H4 (cell line): ENCODE data around the gene MPHOSPH9. TPM values are rescaled to one million over a fixed set of nuclear protein-coding genes. Genes with fewer than 3 reads are reported as not detected.
"Not testable (repeated sequence)": the region's sequence is repeated elsewhere in the genome, so short reads cannot be mapped to it uniquely, and the experiment has no call there.

Source experiments
- DNase-seq: peaks from one replicate; pipeline ENCODE4 v3.0.0-alpha.2; 2015; ENCODE audit warnings: low spot score
- total RNA-seq: library from RNA; depleted of rRNA; stranded (reverse); fragments of >200 nt; shearing (Covaris generic); gene quantifications from 2 replicates; pipeline ENCODE4 v1.2.3, GENCODE V29; 2014

Gene MPHOSPH9
- total RNA-seq, 1 experiment from 2014 or later = 61.8 TPM

GRCh38 chr12:123260081-123260480, 27.1 kb upstream of the MPHOSPH9 start:
- DNase-seq = no peak

DNA sequence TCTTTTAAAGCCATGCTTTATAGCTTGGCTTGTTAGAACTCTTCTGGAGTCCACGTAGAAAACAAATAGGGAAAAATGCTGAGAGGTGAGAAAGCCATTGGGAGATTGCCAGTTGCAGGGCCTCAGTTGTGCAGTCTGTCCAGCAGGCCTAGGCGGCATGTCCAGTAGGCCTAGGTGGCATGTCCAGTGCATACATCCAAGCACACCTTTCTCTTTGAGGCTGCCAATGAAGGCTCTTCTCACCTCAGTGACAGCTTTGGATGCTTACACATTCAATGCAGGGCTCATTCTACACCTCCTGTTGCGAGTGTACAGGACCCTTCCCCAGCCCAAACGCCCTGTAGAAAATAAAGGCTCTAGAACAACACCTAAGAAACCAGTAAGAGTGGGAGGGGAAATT, 25.7 kb upstream of the MPHOSPH9 start:
- DNase-seq = no peak

DNA sequence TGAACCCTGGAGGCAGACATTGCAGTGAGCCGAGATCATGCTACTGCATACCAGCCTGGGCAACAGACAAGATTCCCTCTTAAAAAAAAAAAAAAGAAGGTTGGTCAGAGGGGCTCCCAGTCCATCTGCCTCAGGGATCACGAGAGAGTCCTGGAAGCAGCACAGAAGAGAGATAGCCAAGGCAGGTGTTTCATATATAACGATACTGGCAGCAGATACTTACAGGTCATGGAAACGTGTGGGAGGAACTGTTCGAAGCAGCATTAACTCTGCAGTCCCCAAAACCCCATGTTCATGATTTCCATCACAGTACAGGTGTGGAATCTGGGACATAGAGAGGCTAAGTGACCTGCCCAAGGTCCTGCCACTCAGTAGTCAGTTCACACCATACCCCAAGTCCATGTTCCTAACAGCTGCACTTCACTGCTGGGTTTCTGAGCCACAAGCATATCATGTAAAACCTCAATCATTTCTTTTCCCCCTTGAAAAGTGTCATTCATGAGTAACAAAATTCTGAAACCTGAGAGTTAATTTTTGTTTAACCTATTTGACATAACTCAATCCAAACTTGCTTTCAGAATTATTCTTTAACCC, 22.0 kb upstream of the MPHOSPH9 start:
- no peak for DNase-seq

DNA sequence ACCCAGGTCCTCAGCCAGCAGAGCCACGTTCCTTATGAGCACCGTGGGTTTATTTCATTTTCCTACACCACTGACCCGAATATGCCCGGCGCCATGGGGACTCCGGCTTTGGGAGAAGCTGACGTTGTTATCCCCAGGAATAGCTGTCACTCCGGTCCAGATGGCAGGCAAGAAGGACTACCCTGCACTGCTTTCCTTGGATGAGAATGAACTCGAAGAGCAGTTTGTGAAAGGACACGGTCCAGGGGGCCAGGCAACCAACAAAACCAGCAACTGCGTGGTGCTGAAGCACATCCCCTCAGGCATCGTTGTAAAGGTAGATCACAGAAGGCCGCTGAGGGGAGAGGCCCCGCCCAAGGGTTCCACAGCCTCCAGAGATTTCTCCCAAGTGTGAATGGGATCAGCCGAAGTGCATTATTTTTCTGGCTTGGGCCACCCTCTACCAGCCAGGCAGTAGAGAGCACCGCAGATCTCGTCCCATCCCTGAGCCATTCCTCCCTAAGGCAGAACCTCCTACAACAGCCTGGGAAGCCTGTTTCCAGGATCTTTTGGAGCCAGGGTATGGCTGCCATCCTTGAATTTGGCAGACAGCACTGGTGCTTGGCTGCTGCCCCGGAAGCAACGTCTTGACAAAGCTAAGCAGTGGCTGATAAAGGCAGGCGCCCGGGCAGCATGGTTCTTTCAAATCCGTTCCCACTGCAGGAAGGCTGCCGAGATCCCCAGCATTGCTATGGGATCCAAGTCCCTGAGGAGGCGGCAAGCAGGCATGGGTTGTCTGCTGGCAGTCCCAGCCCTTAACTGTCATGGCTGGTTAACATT, 20.9 kb upstream of the MPHOSPH9 start:
- DNase-seq = no peak

DNA sequence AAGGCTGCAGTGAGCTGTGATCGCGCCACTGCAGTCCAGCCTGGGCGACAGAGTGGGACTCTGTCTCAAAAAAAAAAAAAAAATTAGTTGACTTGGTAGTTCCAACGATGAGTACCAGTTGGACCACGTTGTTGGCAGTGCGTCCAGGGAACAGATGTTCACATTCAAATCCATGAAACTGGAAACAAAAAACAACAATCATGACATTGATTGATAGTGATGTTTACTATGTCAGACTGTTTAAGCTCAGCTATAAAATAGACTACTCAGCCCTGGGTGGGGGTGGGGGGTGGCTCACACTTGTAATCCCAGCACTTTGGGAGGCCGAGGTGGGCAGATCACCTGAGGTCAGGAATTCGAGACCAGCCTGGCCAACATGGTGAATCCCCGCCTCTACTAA, 19.4 kb upstream of the MPHOSPH9 start:
- not testable (repeated sequence) for DNase-seq

GRCh38 chr12:123251403-123252076, 18.6 kb upstream of the MPHOSPH9 start:
- no peak for DNase-seq

- peak; percentile 90 for DNase-seq
Observed at GRCh38 chr12:123250471-123251383, 17.8 kb upstream of the MPHOSPH9 start.

DNA sequence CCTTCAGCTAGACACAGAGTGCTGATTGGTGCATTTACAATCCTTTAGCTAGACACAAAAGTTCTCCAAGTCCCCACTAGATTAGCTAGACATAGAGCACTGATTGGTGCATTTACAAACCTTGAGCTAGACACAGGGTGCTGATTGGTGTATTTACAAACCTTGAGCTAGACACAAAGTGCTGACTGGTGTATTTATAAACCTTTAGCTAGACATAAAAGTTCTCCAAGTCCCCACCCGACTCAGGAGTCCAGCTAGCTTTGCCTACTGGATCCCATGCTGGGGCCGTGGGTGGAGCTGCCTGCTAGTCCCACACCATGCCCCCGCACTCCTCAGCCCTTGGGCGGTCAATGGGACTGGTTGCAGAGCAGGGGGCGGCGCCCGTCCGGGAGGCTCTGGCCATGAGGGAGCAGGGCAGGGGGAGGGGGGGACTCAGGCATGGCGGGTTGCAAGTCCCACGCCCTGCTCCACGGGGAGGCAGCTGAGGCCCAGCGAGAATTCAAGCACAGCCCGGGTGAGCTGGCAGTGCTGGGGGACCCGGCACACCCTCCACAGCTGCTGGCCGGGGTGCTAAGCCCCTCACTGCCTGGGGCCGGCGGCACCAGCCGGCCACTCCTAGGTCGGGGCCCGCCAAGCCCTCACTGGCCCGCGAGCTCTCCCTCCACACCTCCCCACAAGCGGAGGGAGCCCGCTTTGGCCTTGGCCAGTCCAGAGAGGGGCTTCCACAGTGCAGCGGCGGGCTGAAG, 16.2 kb upstream of the MPHOSPH9 start:
- DNase-seq = not testable (repeated sequence)

GRCh38 chr12:123248129-123248528, 15.2 kb upstream of the MPHOSPH9 start:
- DNase-seq = not testable (repeated sequence)

DNA sequence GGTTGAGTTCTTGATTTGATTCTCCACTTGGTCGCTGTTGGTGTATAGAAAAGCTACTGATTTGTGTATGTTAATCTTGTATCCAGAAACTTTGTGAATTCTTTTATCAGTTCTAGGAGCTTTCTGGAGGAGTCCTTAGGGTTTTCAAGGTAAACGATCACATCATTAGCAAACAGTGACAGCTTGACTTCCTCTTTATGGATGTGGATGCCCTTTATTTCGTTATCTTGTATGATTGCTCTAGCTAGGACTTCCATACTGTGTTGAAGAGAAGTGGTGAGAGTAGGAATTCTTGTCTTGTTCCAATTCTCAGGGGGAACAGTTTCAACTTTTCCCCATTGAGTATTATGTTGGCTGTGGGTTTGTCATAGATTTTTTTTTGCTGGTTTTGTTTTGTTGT, 12.7 kb upstream of the MPHOSPH9 start:
- DNase-seq = no peak

GRCh38 chr12:123243671-123244262, 10.8 kb upstream of the MPHOSPH9 start:
- DNase-seq = no peak

- DNase-seq = no peak
Observed at GRCh38 chr12:123242116-123242904, 9.4 kb upstream of the MPHOSPH9 start.

GRCh38 chr12:123238961-123239360, 6.0 kb upstream of the MPHOSPH9 start:
- no peak for DNase-seq

DNA sequence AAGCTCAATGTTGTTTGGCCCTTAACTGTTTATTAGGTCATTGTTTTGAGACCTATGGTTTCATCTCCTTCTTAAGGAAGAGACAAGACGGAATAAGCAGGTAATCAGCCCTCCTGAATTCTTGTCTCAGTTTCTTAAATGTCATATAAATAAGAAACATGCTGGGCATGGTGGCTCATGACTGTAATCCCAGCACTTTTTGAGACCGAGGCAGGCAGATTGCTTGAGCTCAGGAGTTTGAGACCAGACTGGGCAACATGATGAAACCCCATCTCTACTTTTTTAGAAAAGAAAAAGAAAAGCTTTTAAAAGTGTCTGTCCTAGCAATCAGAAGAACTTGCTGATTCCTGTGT, 5.4 kb upstream of the MPHOSPH9 start:
- no peak for DNase-seq

- peak; percentile 34 for DNase-seq
Observed at GRCh38 chr12:123237646-123238329, 4.8 kb upstream of the MPHOSPH9 start.

- DNase-seq = no peak
Observed at GRCh38 chr12:123233505-123234308, 766 bp upstream of the MPHOSPH9 start.

- peak; percentile 14 for DNase-seq
Observed at GRCh38 chr12:123232472-123232806, 502 bp downstream of the MPHOSPH9 start.

- DNase-seq = no peak
Observed at GRCh38 chr12:123231931-123232330, 1.0 kb downstream of the MPHOSPH9 start.

- DNase-seq = no peak
Observed at GRCh38 chr12:123229051-123229450, 3.9 kb downstream of the MPHOSPH9 start.
